ENCODE measurements around the gene SERTAD1. TPM values are rescaled to one million over a fixed set of nuclear protein-coding genes. Genes with fewer than 3 reads are reported as not detected.

The SERTAD1 gene
- total and polyA plus RNA-seq, 2 of the 4 experiments (the other 2 are of a cell fraction): 21.1 to 27.4 TPM

DNA sequence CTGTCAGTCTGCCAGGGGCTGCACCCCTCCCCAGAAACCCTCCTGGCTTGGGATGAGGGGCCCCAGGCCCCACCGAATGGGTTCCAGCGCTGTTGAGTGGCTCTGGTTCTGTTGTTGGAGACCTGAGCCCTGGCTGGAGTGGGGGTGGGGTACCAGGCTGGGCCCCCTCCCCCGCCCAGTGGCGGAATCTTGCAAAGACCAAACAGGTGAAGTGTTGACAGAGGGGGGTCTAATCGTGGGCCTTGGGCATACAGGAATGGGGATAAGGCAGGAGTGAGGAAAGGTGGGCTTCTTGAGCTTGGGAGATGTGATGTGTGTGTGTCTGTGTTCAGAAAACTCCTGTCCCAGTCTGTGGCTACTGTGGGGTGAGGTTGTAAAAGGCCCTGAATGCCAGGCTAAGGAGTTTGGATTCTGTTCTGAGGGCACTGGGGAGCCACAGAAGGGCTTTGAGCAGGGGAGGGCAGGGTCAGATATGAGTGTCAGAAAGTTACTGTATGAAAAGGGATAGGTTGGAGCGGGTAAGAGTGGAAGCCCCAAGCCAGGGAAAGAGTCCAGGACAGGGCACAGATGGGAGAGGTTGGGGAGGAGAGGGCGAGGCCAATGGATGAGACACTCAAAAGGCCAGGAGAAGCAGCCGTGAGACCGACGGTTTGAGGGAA, 35.6 kb downstream of the SERTAD1 start, which contains the start of gene HIPK4:
HIPK4 (minus strand) TSS at position 98 of the 659 bp plus-strand sequence. CDS start 279 bp downstream, outside the sequence.
- no peaks in the 10 kb centered on the region for H3K79me1 ChIP-seq (ENCODE audit: low read depth in 1 of 2, low read length in 2 of 2)
- H3K14ac ChIP-seq (replicated peaks; ENCODE audit: low read depth, low read length): no peak within 1 kb of the TSS
- POLR2A ChIA-PET (ENCODE audit: unreplicated experiment): interaction anchor here (0.6 kb wide), 1 partner anchor 110 kb away, joined by 4 read pairs; no protein-coding TSS in a partner anchor
- CTCF ChIA-PET: no interaction called here
- WGBS, 2 experiments (ENCODE audit: extremely low coverage in 2 of 2, insufficient read length in 1 of 2): 94% methylated on average over 2 of the region's 10 CpGs; no CpG with 5 or more reads in 1 of the 2 experiments
- no peak for TF ChIP-seq BHLHE40 (IDR thresholded peaks at IDR 0.05; ENCODE audit: low read depth, low read length)
- TF ChIP-seq MXI1 (IDR thresholded peaks at IDR 0.05; ENCODE audit: borderline replicate concordance, low read depth, low read length): no peak
- no peak for TF ChIP-seq CEBPB (IDR thresholded peaks at IDR 0.05; ENCODE audit: low read depth, low read length)
- TF ChIP-seq MAFK (IDR thresholded peaks at IDR 0.05; ENCODE audit: low read depth, low read length): no peak
- TF ChIP-seq RFX5 (IDR thresholded peaks at IDR 0.05; ENCODE audit: low read depth, low read length): no peak
- TF ChIP-seq SMC3 (IDR thresholded peaks at IDR 0.05; ENCODE audit: low read depth, low read length): no peak
- no peak for TF ChIP-seq POLR2A (IDR thresholded peaks at IDR 0.05; ENCODE audit: low read depth, low read length)
- TF ChIP-seq, protein P1, sequence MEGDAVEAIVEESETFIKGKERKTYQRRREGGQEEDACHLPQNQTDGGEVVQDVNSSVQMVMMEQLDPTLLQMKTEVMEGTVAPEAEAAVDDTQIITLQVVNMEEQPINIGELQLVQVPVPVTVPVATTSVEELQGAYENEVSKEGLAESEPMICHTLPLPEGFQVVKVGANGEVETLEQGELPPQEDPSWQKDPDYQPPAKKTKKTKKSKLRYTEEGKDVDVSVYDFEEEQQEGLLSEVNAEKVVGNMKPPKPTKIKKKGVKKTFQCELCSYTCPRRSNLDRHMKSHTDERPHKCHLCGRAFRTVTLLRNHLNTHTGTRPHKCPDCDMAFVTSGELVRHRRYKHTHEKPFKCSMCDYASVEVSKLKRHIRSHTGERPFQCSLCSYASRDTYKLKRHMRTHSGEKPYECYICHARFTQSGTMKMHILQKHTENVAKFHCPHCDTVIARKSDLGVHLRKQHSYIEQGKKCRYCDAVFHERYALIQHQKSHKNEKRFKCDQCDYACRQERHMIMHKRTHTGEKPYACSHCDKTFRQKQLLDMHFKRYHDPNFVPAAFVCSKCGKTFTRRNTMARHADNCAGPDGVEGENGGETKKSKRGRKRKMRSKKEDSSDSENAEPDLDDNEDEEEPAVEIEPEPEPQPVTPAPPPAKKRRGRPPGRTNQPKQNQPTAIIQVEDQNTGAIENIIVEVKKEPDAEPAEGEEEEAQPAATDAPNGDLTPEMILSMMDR (conservative IDR thresholded peaks at IDR 0.05; ENCODE audit: low read depth, low read length): no peak
- no peak for TF ChIP-seq NFE2L2 (IDR thresholded peaks at IDR 0.05; ENCODE audit: low read depth, low read length)
- TF ChIP-seq FOS (IDR thresholded peaks at IDR 0.05; ENCODE audit: low read depth, low read length): no peak
- no peak for TF ChIP-seq RCOR1 (IDR thresholded peaks at IDR 0.05; ENCODE audit: insufficient replicate concordance, low read length)
- no peak for TF ChIP-seq MAZ (IDR thresholded peaks at IDR 0.05; ENCODE audit: borderline replicate concordance, low read depth, low read length)
- no peak within 1 kb of the TSS for H2AK9ac ChIP-seq (replicated peaks; ENCODE audit: low read depth, low read length, poor library complexity)
- intact Hi-C loops (cut with micrococcal nuclease) (no loop called here), dilution Hi-C loops (cut with HindIII; ENCODE audit: low sequenced_read_pairs, unreplicated experiment) (no loop called here), in situ Hi-C loops (cut with MboI; ENCODE audit: low sequenced_read_pairs) (no loop called here)
- H3K23ac ChIP-seq (ENCODE audit: low read depth, low read length): no peak within 1 kb of the TSS
- H3K4me3 ChIP-seq (ENCODE audit: insufficient read depth, low read depth, low read length): no peak within 1 kb of the TSS
- H2BK20ac ChIP-seq (ENCODE audit: low read depth, low read length): no peak within 1 kb of the TSS
- DNase-seq (no peak), ATAC-seq (ENCODE audit: low read depth) (no peak)
- no peaks in the 10 kb centered on the region for H3K4me1 ChIP-seq (ENCODE audit: control insufficient read depth, insufficient read depth, low read length)
- no peaks in the 10 kb centered on the region for H3K27me3 ChIP-seq (ENCODE audit: control insufficient read depth, insufficient read depth, low read length)
- H3K9ac ChIP-seq (ENCODE audit: low read depth, low read length): no peak within 1 kb of the TSS
- no peak within 1 kb of the TSS for H2BK5ac ChIP-seq (ENCODE audit: low read depth, low read length, poor library complexity, severe bottlenecking)
- no peak within 1 kb of the TSS for H3K18ac ChIP-seq (ENCODE audit: low read depth, low read length)
- H2BK15ac ChIP-seq (ENCODE audit: low read depth, low read length): no peak within 1 kb of the TSS
- no peak within 1 kb of the TSS for H3K4ac ChIP-seq (ENCODE audit: low read depth, low read length)
- no peaks in the 10 kb centered on the region for H3K9me1 ChIP-seq (ENCODE audit: insufficient read depth, low read length)
- H2AK5ac ChIP-seq (ENCODE audit: low read depth, low read length): no peak within 1 kb of the TSS
- no peak within 1 kb of the TSS for H3K4me2 ChIP-seq (ENCODE audit: low read depth, low read length)
- no peak within 1 kb of the TSS for H3K56ac ChIP-seq (ENCODE audit: extremely low read depth, insufficient read depth, low read length)
- H4K8ac ChIP-seq (ENCODE audit: low read depth in 2 of 2, low read length in 2 of 2): no peak within 1 kb of the TSS
- no peaks in the 10 kb centered on the region for H3K36me3 ChIP-seq (ENCODE audit: control insufficient read depth, insufficient read depth, low read length)
- H4K91ac ChIP-seq (ENCODE audit: insufficient read depth, low read depth, low read length): no peak within 1 kb of the TSS
- no peak within 1 kb of the TSS for H2AFZ ChIP-seq (replicated peaks; ENCODE audit: low read length, poor library complexity)
- H4K5ac ChIP-seq (ENCODE audit: low read depth, low read length): no peak within 1 kb of the TSS
- no peaks in the 10 kb centered on the region for H3K9me3 ChIP-seq (ENCODE audit: control insufficient read depth, insufficient read depth, low read length)
- BruUV-seq (replicated peaks): no TSS peak
- no peaks in the 10 kb centered on the region for H4K20me1 ChIP-seq (ENCODE audit: insufficient read depth, low read length)
- no peak within 1 kb of the TSS for H2BK120ac ChIP-seq (ENCODE audit: low read depth, low read length)
- H3K27ac ChIP-seq (ENCODE audit: insufficient read depth, low read length): no peak within 1 kb of the TSS

All from IMR-90 (cell line).